ENCODE measurements around the gene CHAF1B. TPM values are rescaled to one million over a fixed set of nuclear protein-coding genes. Genes with fewer than 3 reads are reported as not detected.

CHAF1B gene
- total and polyA plus RNA-seq, 2 of the 8 experiments (the other 6 are each of a cell fraction or from before 2014, with no cell fraction given): 11.8 to 23.1 TPM

- no peak for TF ChIP-seq CHD7 (IDR thresholded peaks at IDR 0.05; ENCODE audit: insufficient replicate concordance, low read length)
- TF ChIP-seq, protein P1, sequence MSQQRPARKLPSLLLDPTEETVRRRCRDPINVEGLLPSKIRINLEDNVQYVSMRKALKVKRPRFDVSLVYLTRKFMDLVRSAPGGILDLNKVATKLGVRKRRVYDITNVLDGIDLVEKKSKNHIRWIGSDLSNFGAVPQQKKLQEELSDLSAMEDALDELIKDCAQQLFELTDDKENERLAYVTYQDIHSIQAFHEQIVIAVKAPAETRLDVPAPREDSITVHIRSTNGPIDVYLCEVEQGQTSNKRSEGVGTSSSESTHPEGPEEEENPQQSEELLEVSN (IDR thresholded peaks at IDR 0.05): no peak
- no peak for TF ChIP-seq USF2 (IDR thresholded peaks at IDR 0.05; ENCODE audit: low read length)
- no peak for TF ChIP-seq TBP (IDR thresholded peaks at IDR 0.05; ENCODE audit: low read depth, low read length)
- TF ChIP-seq MAFK (IDR thresholded peaks at IDR 0.05; ENCODE audit: low read depth, low read length): no peak
- TF ChIP-seq FOSL1 (IDR thresholded peaks at IDR 0.05; ENCODE audit: insufficient read depth, low read depth, low read length): no peak
- no peak for TF ChIP-seq SIRT6 (IDR thresholded peaks at IDR 0.05; ENCODE audit: low read length)
- TF ChIP-seq KDM1A (IDR thresholded peaks at IDR 0.05; ENCODE audit: borderline replicate concordance, low read length): no peak
These were observed 2.9 kb downstream of the CHAF1B start (continued) for GRCh38 chr21:36388096-36388495.

All from H1 (cell line).